ENCODE results near the gene ZDHHC5.

ZDHHC5 gene

GRCh38 chr11:57657194-57658022 lies 10.5 kb upstream of the ZDHHC5 start, which contains the start of gene CLP1 (continued):
- 0 out of 2 replicates have a peak, but pooled peaks have one; percentile 47 for TF ChIP-seq ZSCAN30 (tag by site-specific recombination; IDR thresholded peaks at IDR 0.05)

GRCh38 chr11:57658023-57658361 lies 9.9 kb upstream of the ZDHHC5 start:
- no peaks in the 10 kb centered on the region for H3K9me3 ChIP-seq (ENCODE audit: control insufficient read depth, insufficient read depth, low read depth, low read length)
- TF ChIP-seq ZNF23 (tag by site-specific recombination; IDR thresholded peaks at IDR 0.05; ENCODE audit: borderline replicate concordance) (no peak), ZBTB17 (tag by site-specific recombination; IDR thresholded peaks at IDR 0.05) (peak; percentile 82), ZNF335 (tag by site-specific recombination; conservative IDR thresholded peaks at IDR 0.05) (no peak)
- no peak overlapping the region for H3K27ac ChIP-seq (ENCODE audit: extremely low read depth, low read depth, low read length)
- H3K36me3 ChIP-seq (ENCODE audit: control insufficient read depth in 2 of 2, insufficient read depth in 1 of 2, low read length in 2 of 2), result peaks cover 0 to 38% of the 10 kb centered on the region in 2 experiments; a peak in 2 of 3 replicates
- CTCF ChIA-PET, result interaction anchor here (0.8 to 1.9 kb wide), 2 partner anchors 13 to 94 kb away, joined by 5 to 9 read pairs; partner anchors contain the start of gene BTBD18
- H3K4me1 ChIP-seq (ENCODE audit: control insufficient read depth, insufficient read depth, low read length), result no peaks in the 10 kb centered on the region
- POLR2A ChIA-PET, result interaction anchor here (1.1 kb wide), 1 partner anchor 9 kb away, joined by 5 read pairs; no protein-coding TSS in a partner anchor
- H3K4me3 ChIP-seq (ENCODE audit: low read depth, low read length), result peak overlapping the region; percentile 73

- no peak for TF ChIP-seq ZBTB48 (tag by site-specific recombination; IDR thresholded peaks at IDR 0.05)
- no peak for TF ChIP-seq PRDM10 (tag by site-specific recombination; IDR thresholded peaks at IDR 0.05)
- no peak for TF ChIP-seq KLF16 (tag by site-specific recombination; IDR thresholded peaks at IDR 0.05)
- TF ChIP-seq KLF10 (tag by site-specific recombination; IDR thresholded peaks at IDR 0.05), result no peak
- no peak for TF ChIP-seq YY1 (tag by site-specific recombination; IDR thresholded peaks at IDR 0.05)
- TF ChIP-seq ZNF701 (tag by site-specific recombination; IDR thresholded peaks at IDR 0.05), result no peak
- no peak for TF ChIP-seq ZBTB17 (tag by site-specific recombination; IDR thresholded peaks at IDR 0.05)
- TF ChIP-seq KLF9 (tag by site-specific recombination; IDR thresholded peaks at IDR 0.05; ENCODE audit: low read depth), result no peak
- Histone ChIP-seq H3K27ac (ENCODE audit: extremely low read depth, low read depth, low read length) (no peak overlapping the region), H3K9me3 (ENCODE audit: control insufficient read depth, insufficient read depth, low read depth, low read length) (no peaks in the 10 kb centered on the region), H3K4me3 (ENCODE audit: low read depth, low read length) (no peak overlapping the region), H3K4me1 (ENCODE audit: control insufficient read depth, insufficient read depth, low read length) (no peaks in the 10 kb centered on the region), H3K36me3 (ENCODE audit: control insufficient read depth in 2 of 2, insufficient read depth in 1 of 2, low read length in 2 of 2) (peaks cover 0 to 38% of the 10 kb centered on the region in 2 experiments; a peak in 2 of 3 replicates)
- ChIA-PET CTCF (interaction anchor here (0.6 to 1.2 kb wide), 3 partner anchors 15 to 186 kb away, joined by 3 to 7 read pairs (median 3); no protein-coding TSS in a partner anchor), POLR2A (no interaction called here)
These were observed 8.2 kb upstream of the ZDHHC5 start for GRCh38 chr11:57659669-57660068.

GRCh38 chr11:57662893-57663292 lies 5.0 kb upstream of the ZDHHC5 start:
- ChIA-PET POLR2A (no interaction called here), CTCF (interaction anchor here (0.6 kb wide), 3 partner anchors 138 to 864 kb away, joined by 5 to 6 read pairs (median 5); no protein-coding TSS in a partner anchor)
- Histone ChIP-seq H3K4me3 (ENCODE audit: low read depth, low read length) (no peak overlapping the region), H3K36me3 (ENCODE audit: control insufficient read depth in 2 of 2, insufficient read depth in 1 of 2, low read length in 2 of 2) (peaks cover 0 to 38% of the 10 kb centered on the region in 2 experiments; a peak in 2 of 3 replicates), H3K4me1 (ENCODE audit: control insufficient read depth, insufficient read depth, low read length) (no peaks in the 10 kb centered on the region), H3K9me3 (ENCODE audit: control insufficient read depth, insufficient read depth, low read depth, low read length) (no peaks in the 10 kb centered on the region), H3K27ac (ENCODE audit: extremely low read depth, low read depth, low read length) (no peak overlapping the region)
- TF ChIP-seq ZNF473 (tag by site-specific recombination; IDR thresholded peaks at IDR 0.05) (no peak), ZFP69B (tag by site-specific recombination; IDR thresholded peaks at IDR 0.05) (no peak), CTCF (tag by site-specific recombination; IDR thresholded peaks at IDR 0.05) (0 out of 2 replicates have a peak, but pooled peaks have one; percentile 12), ZBTB6 (tag by site-specific recombination; IDR thresholded peaks at IDR 0.05) (no peak), TRIM28 (IDR thresholded peaks at IDR 0.05; ENCODE audit: borderline replicate concordance, low read length) (no peak), ZNF654 (tag by site-specific recombination; IDR thresholded peaks at IDR 0.05; ENCODE audit: low read depth) (peak; percentile 61), ZSCAN16 (tag by site-specific recombination; IDR thresholded peaks at IDR 0.05) (no peak), ZFP37 (tag by site-specific recombination; IDR thresholded peaks at IDR 0.05) (no peak), ZNF830 (tag by site-specific recombination; IDR thresholded peaks at IDR 0.05; ENCODE audit: low read depth) (no peak), ZBTB7A (tag by site-specific recombination; IDR thresholded peaks at IDR 0.05; ENCODE audit: low read depth) (no peak)

All from HEK293 (cell line).